H1 (cell line): ENCODE results near the gene POFUT2. TPM values are rescaled to one million over a fixed set of nuclear protein-coding genes. Genes with fewer than 3 reads are reported as not detected.
A peak's percentile ranks its signal among the peaks of the same experiment; 100 is the strongest.

Source experiments
- CTCF ChIA-PET: fragments of 300-600 bp; sonication (Branson Sonifier 250); formaldehyde crosslinking; loops from one replicate; lab custom pipeline; 2021; ENCODE audit not compliant: partially characterized antibody; lab: Charles Lee
- POLR2A ChIA-PET: fragments of 300-600 bp; sonication (Branson Sonifier 250); formaldehyde crosslinking; loops from one replicate; lab custom pipeline; 2021; ENCODE audit warnings: inconsistent platforms; ENCODE audit not compliant: partially characterized antibody; lab: Charles Lee
- DNase-seq, 2 experiments: peaks; one replicate each; pipeline versions ENCODE4 v3.0.0 to v3.0.0-alpha.2; 2010 to 2022; ENCODE audit warnings: low spot score in 2 of 2, low read depth in 1 of 2, mixed read lengths in 1 of 2
- FAIRE-seq: peaks from 2 replicates; lab custom pipeline; 2011; peaks lifted over from hg19 to GRCh38; lab: Jason Lieb, UNC
- H2AFZ ChIP-seq: 2 replicates; pipeline ENCODE4 v1.8.1; 2012; ENCODE audit warnings: low read length, inconsistent platforms
- H2AK5ac ChIP-seq: 2 replicates; pipeline ENCODE4 v1.6.1; 2013; ENCODE audit warnings: low read depth, low read length
- H2BK120ac ChIP-seq: replicated peaks from 2 replicates; pipeline ENCODE3; 2013; ENCODE audit warnings: low read depth, low read length, inconsistent platforms
- H2BK12ac ChIP-seq: 2 replicates; pipeline ENCODE4 v1.6.1; 2013; ENCODE audit warnings: low read depth, low read length
- H2BK15ac ChIP-seq: 2 replicates; pipeline ENCODE4 v1.6.1; 2013; ENCODE audit warnings: low read length
- H2BK20ac ChIP-seq: 2 replicates; pipeline ENCODE4 v1.6.1; 2013; ENCODE audit warnings: low read length
- H2BK5ac ChIP-seq: 2 replicates; pipeline ENCODE4 v1.6.1; 2013; ENCODE audit warnings: low read depth, low read length
- H3K14ac ChIP-seq: 2 replicates; pipeline ENCODE4 v1.6.1; 2013; ENCODE audit warnings: inconsistent platforms; ENCODE audit not compliant: insufficient read length
- H3K18ac ChIP-seq: 2 replicates; pipeline ENCODE4 v1.6.1; 2013; ENCODE audit warnings: low read length; ENCODE audit errors: extremely low read depth
- H3K23ac ChIP-seq: 2 replicates; pipeline ENCODE4 v1.6.1; 2013; ENCODE audit warnings: inconsistent platforms; ENCODE audit not compliant: insufficient read length
- H3K23me2 ChIP-seq: 2 replicates; pipeline ENCODE4 v1.6.1; 2013; ENCODE audit warnings: low read depth, low read length
- H3K27ac ChIP-seq: 2 replicates; pipeline ENCODE4 v1.6.1; 2011; ENCODE audit warnings: low read depth, low read length, inconsistent platforms
- H3K27me3 ChIP-seq, 4 experiments: replicated peaks in 1 of 4; 1 replicate in 1 of 4; 2 replicates in 3 of 4; pipeline versions ENCODE4 v1.6.1 to v1.8.1; 2011 to 2013; ENCODE audit warnings: low read length in 3 of 4, mild to moderate bottlenecking in 3 of 4, inconsistent platforms in 2 of 4, mixed read lengths in 2 of 4, moderate library complexity in 1 of 4; ENCODE audit not compliant: control insufficient read depth in 3 of 4, insufficient read depth in 3 of 4; ENCODE audit errors: extremely low read depth in 1 of 4
- H3K36me3 ChIP-seq, 4 experiments: 2 replicates each; pipeline versions ENCODE4 v1.6.1 to v1.8.1; 2011 to 2013; ENCODE audit warnings: mild to moderate bottlenecking in 4 of 4, low read length in 3 of 4, moderate library complexity in 2 of 4, control low read depth in 1 of 4, inconsistent platforms in 1 of 4; ENCODE audit not compliant: insufficient read depth in 4 of 4, control insufficient read depth in 2 of 4
- H3K4ac ChIP-seq: replicated peaks from 2 replicates; pipeline ENCODE3; 2013; ENCODE audit warnings: low read length, low read depth, mixed read lengths, inconsistent platforms; ENCODE audit not compliant: insufficient read length
- H3K4me1 ChIP-seq, 4 experiments: replicated peaks in 1 of 4; 1 replicate in 1 of 4; 2 replicates in 3 of 4; pipeline versions ENCODE4 v1.6.1 to v1.8.1; 2011 to 2013; ENCODE audit warnings: low read length in 3 of 4, inconsistent platforms in 2 of 4, mixed read lengths in 1 of 4; ENCODE audit not compliant: insufficient read depth in 4 of 4, control insufficient read depth in 3 of 4
- H3K4me2 ChIP-seq, 2 experiments: 2 replicates each; pipeline versions ENCODE4 v1.6.1 to v1.8.1; 2011 to 2013; ENCODE audit warnings: low read depth in 2 of 2, low read length in 2 of 2, control low read depth in 1 of 2, inconsistent platforms in 1 of 2, mild to moderate bottlenecking in 1 of 2; ENCODE audit not compliant: insufficient read depth in 1 of 2
- H3K4me3 ChIP-seq, 4 experiments: fragments of 200-600, 300-600 bp in 1 of 4; sonication (generic), shearing (Covaris generic), sonication (Bioruptor Twin) in 1 of 4; 2 replicates each; pipeline versions ENCODE4 v1.5.1 to v1.8.1; 2011 to 2016; ENCODE audit warnings: low read length in 4 of 4, low read depth in 3 of 4, control low read depth in 2 of 4, inconsistent platforms in 2 of 4, mild to moderate bottlenecking in 2 of 4, mixed read lengths in 1 of 4, moderate library complexity in 1 of 4; ENCODE audit not compliant: insufficient read depth in 2 of 4; ENCODE audit errors: extremely low read depth in 1 of 4
- H3K56ac ChIP-seq: replicated peaks from 2 replicates; pipeline ENCODE3; 2013; ENCODE audit warnings: low read depth, mild to moderate bottlenecking, mixed read lengths, low read length, inconsistent platforms; ENCODE audit not compliant: insufficient read length
- H3K79me1 ChIP-seq: 2 replicates; pipeline ENCODE4 v1.6.1; 2013; ENCODE audit warnings: low read depth, low read length, control low read depth
- H3K79me2 ChIP-seq, 2 experiments: 2 replicates each; pipeline versions ENCODE4 v1.6.1 to v1.8.1; 2012 to 2013; ENCODE audit warnings: low read length in 2 of 2, mild to moderate bottlenecking in 2 of 2, inconsistent platforms in 1 of 2; ENCODE audit not compliant: insufficient read depth in 2 of 2, control insufficient read depth in 1 of 2
- H3K9ac ChIP-seq, 4 experiments: replicated peaks in 1 of 4; 1 replicate in 1 of 4; 2 replicates in 3 of 4; pipeline versions ENCODE4 v1.6.1 to v1.8.1; 2011 to 2013; ENCODE audit warnings: low read depth in 3 of 4, low read length in 3 of 4, control low read depth in 2 of 4, mild to moderate bottlenecking in 2 of 4, moderate library complexity in 2 of 4, inconsistent platforms in 1 of 4; ENCODE audit errors: extremely low read depth in 1 of 4
- H3K9me3 ChIP-seq, 2 experiments: 2 replicates each; pipeline versions ENCODE4 v1.6.1 to v1.8.1; 2012 to 2013; ENCODE audit warnings: mild to moderate bottlenecking in 2 of 2, moderate library complexity in 2 of 2, control low read depth in 1 of 2, inconsistent platforms in 1 of 2, low read depth in 1 of 2, low read length in 1 of 2, mixed read lengths in 1 of 2; ENCODE audit not compliant: insufficient read depth in 2 of 2
- H4K20me1 ChIP-seq, 2 experiments: replicated peaks in 1 of 2; 2 replicates each; pipeline versions ENCODE3 to v1.8.1; 2011 to 2013; ENCODE audit warnings: inconsistent platforms in 2 of 2, low read length in 2 of 2, mild to moderate bottlenecking in 1 of 2; ENCODE audit not compliant: insufficient read depth in 2 of 2, control insufficient read depth in 1 of 2
- H4K5ac ChIP-seq: 2 replicates; pipeline ENCODE4 v1.6.1; 2013; ENCODE audit warnings: low read length, low read depth, mixed read lengths, inconsistent platforms; ENCODE audit not compliant: insufficient read length
- H4K8ac ChIP-seq: 2 replicates; pipeline ENCODE4 v1.8.0; 2013; ENCODE audit warnings: mild to moderate bottlenecking, moderate library complexity, low read length, inconsistent platforms; ENCODE audit not compliant: insufficient read depth; ENCODE audit errors: extremely low read depth
- H4K91ac ChIP-seq: replicated peaks from 2 replicates; pipeline ENCODE3; 2013; ENCODE audit warnings: low read length, mixed read lengths, inconsistent platforms; ENCODE audit not compliant: insufficient read length
- BCL11A ChIP-seq, 2 experiments: IDR thresholded peaks; one replicate each; pipeline ENCODE4 v1.6.1; 2011; ENCODE audit warnings: low read depth in 2 of 2, low read length in 2 of 2, mild to moderate bottlenecking in 2 of 2
- BRCA1 ChIP-seq: IDR thresholded peaks from 2 replicates; pipeline ENCODE4 v1.6.1; 2012; ENCODE audit warnings: low read depth, low read length, improper control_type of control experiment
- CEBPB ChIP-seq: IDR thresholded peaks from 2 replicates; pipeline ENCODE4 v1.6.1; 2012; ENCODE audit warnings: low read depth, low read length
- EP300 ChIP-seq, 2 experiments: IDR thresholded peaks; 1 replicate in 1 of 2; 2 replicates in 1 of 2; pipeline ENCODE4 v1.6.1; 2011 to 2012; ENCODE audit warnings: low read depth in 2 of 2, low read length in 2 of 2, mild to moderate bottlenecking in 2 of 2, borderline replicate concordance in 1 of 2, inconsistent platforms in 1 of 2, moderate library complexity in 1 of 2
- GABPA ChIP-seq: IDR thresholded peaks from 2 replicates; pipeline ENCODE4 v1.6.1; 2011; ENCODE audit warnings: mild to moderate bottlenecking, low read length, moderate library complexity, borderline replicate concordance; ENCODE audit not compliant: insufficient read depth
- HDAC6 ChIP-seq: IDR thresholded peaks from one replicate; pipeline ENCODE4 v1.7.1; 2012; ENCODE audit warnings: low read depth, mild to moderate bottlenecking, inconsistent platforms, low read length, moderate library complexity
- KDM1A ChIP-seq: fragments of 200-600, 300-600 bp; sonication (generic); IDR thresholded peaks from 2 replicates; pipeline ENCODE4 v1.7.1; 2016; ENCODE audit warnings: mild to moderate bottlenecking, low read length, borderline replicate concordance
- MAFK ChIP-seq: IDR thresholded peaks from 2 replicates; pipeline ENCODE4 v1.6.1; 2012; ENCODE audit warnings: low read depth, mild to moderate bottlenecking, improper control_type of control experiment, low read length
- NANOG ChIP-seq: IDR thresholded peaks from 2 replicates; pipeline ENCODE4 v1.6.1; 2011; ENCODE audit warnings: low read length, low read depth, mild to moderate bottlenecking, inconsistent platforms; ENCODE audit not compliant: insufficient read depth, poor library complexity, severe bottlenecking
- NRF1 ChIP-seq: IDR thresholded peaks from 2 replicates; pipeline ENCODE4 v1.6.1; 2011; ENCODE audit warnings: mild to moderate bottlenecking, low read depth, low read length, improper control_type of control experiment
- POLR2AphosphoS5 ChIP-seq: IDR thresholded peaks from 2 replicates; pipeline ENCODE4 v1.6.1; 2011; ENCODE audit warnings: low read depth, low read length
- SP1 ChIP-seq: IDR thresholded peaks from 2 replicates; pipeline ENCODE4 v1.6.1; 2011; ENCODE audit warnings: low read depth, low read length
- WGBS, 2 experiments: shearing (Covaris generic) in 1 of 2; methylation state at CpG; one replicate each; pipeline versions ENCODE4 v1.1.6 to v1.1.7; 2013 to 2015; ENCODE audit warnings: low lambda C conversion rate in 2 of 2, mixed read lengths in 2 of 2, inconsistent platforms in 1 of 2, low coverage in 1 of 2, missing lambda C conversion rate in 1 of 2; ENCODE audit not compliant: insufficient replicate concordance in 2 of 2, insufficient coverage in 1 of 2, insufficient read length in 1 of 2; ENCODE audit errors: extremely low coverage in 1 of 2, missing lambda C conversion rate in 1 of 2; 5-methylcytosine and 5-hydroxymethylcytosine counted together
- polyA plus RNA-seq, 7 experiments: library from polyadenylated mRNA; depleted of rRNA in 3 of 7; stranded (reverse) in 5 of 7; unstranded in 2 of 7; fragments of >200 nt in 5 of 7; fragments of 200-250 nt in 2 of 7; gene quantifications; 1 replicate in 5 of 7; 2 replicates in 1 of 7; 4 replicates in 1 of 7; pipeline versions ENCODE4 v1.2.1 to v1.2.3, GENCODE V29; 2011 to 2013; ENCODE audit warnings: missing spikeins in 2 of 7, mixed read lengths in 2 of 7
- total RNA-seq: library from RNA; stranded (reverse); fragmentation: NEBNext Ultra II Directional; extraction: Animal tissue kit (Norgen Biotek cat#: 25700); gene quantifications from 2 replicates; pipeline ENCODE4 v1.2.1, GENCODE V29; 2021
- TF ChIP-seq, protein P1 (sequence below): IDR thresholded peaks from 2 replicates; pipeline ENCODE4 v1.6.1; 2012; ENCODE audit warnings: inconsistent platforms

The POFUT2 gene
- total and polyA plus RNA-seq, 2 of the 8 experiments (the other 6 are each of a cell fraction or from before 2014, with no cell fraction given): 13.7 to 32.1 TPM

DNA sequence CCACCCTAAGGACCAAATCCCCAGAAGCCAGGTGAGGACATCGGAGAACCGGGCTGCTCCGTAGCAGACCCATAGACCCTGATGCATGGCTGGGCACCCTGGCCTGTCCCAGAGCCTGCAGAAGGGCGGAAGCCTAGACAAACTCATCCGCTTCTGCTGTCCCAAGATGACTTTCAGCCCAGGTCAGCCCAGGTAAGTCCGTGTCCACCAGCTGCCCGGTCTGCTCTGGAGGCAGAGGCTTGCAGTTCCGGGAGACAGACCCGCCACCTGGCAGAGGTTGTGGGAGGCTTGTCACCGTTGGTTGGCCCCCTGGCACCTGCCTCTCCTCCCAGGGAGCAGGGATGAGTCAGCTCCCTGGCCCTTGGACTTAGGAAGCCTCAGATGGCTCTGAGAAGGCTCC is 22.8 kb upstream of the POFUT2 start:
- H3K56ac ChIP-seq: no peak overlapping the region
- H3K79me1 ChIP-seq: no peaks in the 10 kb centered on the region
- no peaks in the 10 kb centered on the region for H3K79me2 ChIP-seq
- H2BK120ac ChIP-seq: no peak overlapping the region
- H2BK15ac ChIP-seq: no peak overlapping the region
- no peak overlapping the region for H3K4me2 ChIP-seq
- peaks cover 0 to 3% of the 10 kb centered on the region in 2 experiments for H4K20me1 ChIP-seq
- H3K18ac ChIP-seq: no peak overlapping the region
- 0 out of 4 replicates have a peak, but pooled peaks cover 0 to 3% of the 10 kb centered on the region in 2 experiments for H3K9me3 ChIP-seq
- peaks cover 5% of the 10 kb centered on the region for H3K23me2 ChIP-seq
- H3K36me3 ChIP-seq: no peaks in the 10 kb centered on the region
- H3K4me3 ChIP-seq: no peak overlapping the region
- no peak overlapping the region for H3K14ac ChIP-seq
- peaks cover 0 to 3% (median 1%) of the 10 kb centered on the region in 4 experiments; a peak in 4 of 7 replicates for H3K4me1 ChIP-seq
- H3K27me3 ChIP-seq: peaks cover 0 to 3% (median 0%) of the 10 kb centered on the region in 4 experiments; a peak in 3 of 7 replicates
- H3K23ac ChIP-seq: no peak overlapping the region
- FAIRE-seq (no peak), DNase-seq (no peak)
- peak overlapping the region; percentile 35 for H4K8ac ChIP-seq
- H2AFZ ChIP-seq: no peak overlapping the region
- no peak overlapping the region for H2BK12ac ChIP-seq
- no peak overlapping the region for H3K27ac ChIP-seq
- H3K9ac ChIP-seq: no peak overlapping the region
- 90% methylated on average over 10 of the region's 10 CpGs; no CpG with 5 or more reads in 1 of the 2 experiments for WGBS, 2 experiments
- H2BK20ac ChIP-seq: no peak overlapping the region
- no peak overlapping the region for H2AK5ac ChIP-seq
- H2BK5ac ChIP-seq: no peak overlapping the region
- H4K5ac ChIP-seq: no peak overlapping the region
- POLR2A ChIA-PET: interaction anchor here (1.0 to 1.4 kb wide), 2 partner anchors 13 to 26 kb away, joined by 3 read pairs; no protein-coding TSS in a partner anchor
- CTCF ChIA-PET: interaction anchor here (0.6 to 2.9 kb wide), 4 partner anchors 13 to 415 kb away, joined by 3 to 27 read pairs (median 4); no protein-coding TSS in a partner anchor
- no peak overlapping the region for H3K4ac ChIP-seq
- no peak overlapping the region for H4K91ac ChIP-seq
- TF ChIP-seq BRCA1 (no peak), HDAC6 (no peak), BCL11A (IDR thresholded peaks at IDR 0.05; ENCODE audit: low read depth in 2 of 2, low read length in 2 of 2) (no peak), CEBPB (no peak), SP1 (no peak), POLR2AphosphoS5 (no peak), KDM1A (no peak), NANOG (no peak), EP300 (IDR thresholded peaks at IDR 0.05; ENCODE audit: borderline replicate concordance in 1 of 2, low read depth in 2 of 2, low read length in 2 of 2) (no peak), MAFK (no peak), NRF1 (no peak), GABPA (no peak)
- TF ChIP-seq, protein P1, sequence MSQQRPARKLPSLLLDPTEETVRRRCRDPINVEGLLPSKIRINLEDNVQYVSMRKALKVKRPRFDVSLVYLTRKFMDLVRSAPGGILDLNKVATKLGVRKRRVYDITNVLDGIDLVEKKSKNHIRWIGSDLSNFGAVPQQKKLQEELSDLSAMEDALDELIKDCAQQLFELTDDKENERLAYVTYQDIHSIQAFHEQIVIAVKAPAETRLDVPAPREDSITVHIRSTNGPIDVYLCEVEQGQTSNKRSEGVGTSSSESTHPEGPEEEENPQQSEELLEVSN: no peak
